Activated gamma-delta T cell treated with anti-CD3 and anti-CD28 coated beads, Interleukin-2, amount 50 U/mL, for 16 hours (primary cell): ENCODE results near the gene ARHGEF17.
"Not testable (repeated sequence)": the region's sequence is repeated elsewhere in the genome, so short reads cannot be mapped to it uniquely, and the experiment has no call there.

ENCODE experiments used
- DNase-seq: peaks from one replicate; pipeline ENCODE4 v3.0.0-alpha.2; 2020; ENCODE audit warnings: low read depth

Gene ARHGEF17, protein sequence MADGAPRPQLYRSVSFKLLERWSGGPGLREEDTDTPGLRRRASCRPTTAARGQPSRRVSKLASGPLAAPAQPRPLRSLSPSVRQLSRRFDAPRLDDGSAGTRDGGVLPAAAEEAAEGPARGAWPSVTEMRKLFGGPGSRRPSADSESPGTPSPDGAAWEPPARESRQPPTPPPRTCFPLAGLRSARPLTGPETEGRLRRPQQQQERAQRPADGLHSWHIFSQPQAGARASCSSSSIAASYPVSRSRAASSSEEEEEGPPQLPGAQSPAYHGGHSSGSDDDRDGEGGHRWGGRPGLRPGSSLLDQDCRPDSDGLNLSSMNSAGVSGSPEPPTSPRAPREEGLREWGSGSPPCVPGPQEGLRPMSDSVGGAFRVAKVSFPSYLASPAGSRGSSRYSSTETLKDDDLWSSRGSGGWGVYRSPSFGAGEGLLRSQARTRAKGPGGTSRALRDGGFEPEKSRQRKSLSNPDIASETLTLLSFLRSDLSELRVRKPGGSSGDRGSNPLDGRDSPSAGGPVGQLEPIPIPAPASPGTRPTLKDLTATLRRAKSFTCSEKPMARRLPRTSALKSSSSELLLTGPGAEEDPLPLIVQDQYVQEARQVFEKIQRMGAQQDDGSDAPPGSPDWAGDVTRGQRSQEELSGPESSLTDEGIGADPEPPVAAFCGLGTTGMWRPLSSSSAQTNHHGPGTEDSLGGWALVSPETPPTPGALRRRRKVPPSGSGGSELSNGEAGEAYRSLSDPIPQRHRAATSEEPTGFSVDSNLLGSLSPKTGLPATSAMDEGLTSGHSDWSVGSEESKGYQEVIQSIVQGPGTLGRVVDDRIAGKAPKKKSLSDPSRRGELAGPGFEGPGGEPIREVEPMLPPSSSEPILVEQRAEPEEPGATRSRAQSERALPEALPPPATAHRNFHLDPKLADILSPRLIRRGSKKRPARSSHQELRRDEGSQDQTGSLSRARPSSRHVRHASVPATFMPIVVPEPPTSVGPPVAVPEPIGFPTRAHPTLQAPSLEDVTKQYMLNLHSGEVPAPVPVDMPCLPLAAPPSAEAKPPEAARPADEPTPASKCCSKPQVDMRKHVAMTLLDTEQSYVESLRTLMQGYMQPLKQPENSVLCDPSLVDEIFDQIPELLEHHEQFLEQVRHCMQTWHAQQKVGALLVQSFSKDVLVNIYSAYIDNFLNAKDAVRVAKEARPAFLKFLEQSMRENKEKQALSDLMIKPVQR (N-terminal part only)

DNA sequence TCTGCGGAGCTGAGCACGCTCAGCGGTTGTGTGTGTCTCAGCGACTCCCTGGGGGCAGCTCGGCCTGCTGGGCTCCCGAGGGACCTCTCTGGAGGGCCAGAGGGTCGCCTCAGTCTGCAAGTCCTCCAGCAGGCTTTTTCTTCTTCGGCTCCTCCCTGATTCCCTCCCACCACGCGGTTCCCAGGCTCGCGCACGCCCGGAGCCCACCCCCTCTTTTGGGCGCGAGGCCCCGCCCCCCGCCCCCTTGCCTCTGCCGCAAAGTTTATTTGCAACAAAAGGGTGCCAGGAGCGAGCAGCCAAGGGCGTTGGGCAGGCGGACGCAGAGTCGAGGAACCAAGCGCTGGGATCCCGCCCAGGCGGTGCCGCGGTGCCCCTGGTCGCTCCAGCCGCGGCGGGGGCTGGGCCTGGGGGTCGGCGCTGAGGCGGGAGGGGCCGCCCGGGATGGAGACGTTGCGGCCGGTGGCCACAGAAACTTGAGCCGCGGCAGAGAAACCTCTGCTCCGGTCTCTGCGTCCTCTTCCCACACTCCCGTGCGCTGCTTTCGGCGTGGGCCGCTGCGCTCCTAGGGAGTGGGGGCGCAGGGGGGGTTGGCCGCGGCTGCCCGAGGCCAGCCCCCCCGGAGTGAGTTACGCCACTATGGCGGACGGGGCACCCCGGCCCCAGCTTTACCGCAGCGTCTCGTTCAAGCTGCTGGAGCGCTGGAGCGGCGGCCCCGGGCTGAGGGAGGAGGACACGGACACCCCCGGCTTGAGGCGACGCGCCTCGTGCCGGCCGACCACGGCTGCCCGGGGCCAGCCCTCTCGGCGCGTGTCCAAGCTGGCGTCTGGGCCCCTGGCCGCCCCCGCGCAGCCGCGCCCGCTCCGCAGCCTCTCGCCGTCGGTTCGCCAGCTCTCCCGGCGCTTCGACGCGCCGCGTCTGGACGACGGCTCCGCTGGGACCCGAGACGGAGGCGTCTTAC, at the start of gene ARHGEF17:
ARHGEF17 (plus strand) TSS at position 274 of the 958 bp plus-strand sequence; CDS start at position 637, 363 bp downstream.
- no peak for DNase-seq

GRCh38 chr11:73259406-73260126, 48.5 kb upstream of the ARHGEF17 start:
- DNase-seq, result no peak

DNA sequence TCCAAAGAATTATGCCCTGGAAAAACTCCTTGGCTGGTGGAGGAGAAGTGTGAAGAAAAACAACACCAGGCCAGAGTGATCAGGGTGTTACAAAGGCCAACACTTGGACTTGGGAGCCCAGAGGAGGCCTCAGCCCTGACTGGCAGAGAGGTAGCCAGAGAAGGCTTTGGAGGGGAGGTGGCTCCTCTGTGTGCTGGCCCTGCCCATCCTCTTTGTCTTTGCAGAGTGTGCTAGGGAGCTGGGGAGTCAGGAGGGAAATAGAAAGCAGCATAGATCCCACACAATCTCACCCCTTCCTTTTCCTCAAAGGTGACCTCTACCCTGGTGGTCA, 48.0 kb upstream of the ARHGEF17 start:
- DNase-seq, result no peak

DNA sequence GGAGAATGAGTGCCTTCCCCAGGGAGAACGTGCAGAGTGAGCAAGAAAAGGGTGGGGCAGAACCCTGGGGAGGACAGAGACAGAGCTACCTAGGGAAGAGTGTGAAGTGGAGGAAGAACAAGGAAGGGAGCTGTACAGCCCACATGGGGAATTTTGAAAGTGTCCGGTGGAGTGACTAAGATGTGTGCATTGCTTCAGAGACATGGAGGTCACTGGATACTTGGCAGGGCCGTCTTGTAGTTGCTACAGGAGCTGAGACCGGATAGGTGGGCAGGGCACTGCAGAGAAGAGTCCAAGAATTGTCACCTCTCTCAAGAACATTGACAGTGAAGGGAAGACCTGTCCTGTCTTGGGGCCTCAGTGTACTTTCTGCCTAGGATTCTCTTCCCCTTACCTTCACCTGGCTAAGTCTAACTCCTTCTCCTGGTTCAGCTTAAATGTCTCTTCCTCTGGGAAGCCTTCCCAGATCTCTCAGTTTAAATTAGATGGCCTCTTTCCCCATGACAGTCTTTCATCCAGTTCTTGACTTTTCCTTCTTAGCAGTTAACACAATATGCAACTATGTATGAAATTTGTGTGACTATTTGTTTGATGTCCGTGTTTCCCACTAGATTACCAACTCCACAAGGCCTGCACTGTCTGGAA, 45.1 kb upstream of the ARHGEF17 start:
- DNase-seq, result no peak

- no peak for DNase-seq
Observed at GRCh38 chr11:73263640-73264039, 44.4 kb upstream of the ARHGEF17 start.

GRCh38 chr11:73265278-73265810, 42.7 kb upstream of the ARHGEF17 start:
- DNase-seq, result no peak

DNA sequence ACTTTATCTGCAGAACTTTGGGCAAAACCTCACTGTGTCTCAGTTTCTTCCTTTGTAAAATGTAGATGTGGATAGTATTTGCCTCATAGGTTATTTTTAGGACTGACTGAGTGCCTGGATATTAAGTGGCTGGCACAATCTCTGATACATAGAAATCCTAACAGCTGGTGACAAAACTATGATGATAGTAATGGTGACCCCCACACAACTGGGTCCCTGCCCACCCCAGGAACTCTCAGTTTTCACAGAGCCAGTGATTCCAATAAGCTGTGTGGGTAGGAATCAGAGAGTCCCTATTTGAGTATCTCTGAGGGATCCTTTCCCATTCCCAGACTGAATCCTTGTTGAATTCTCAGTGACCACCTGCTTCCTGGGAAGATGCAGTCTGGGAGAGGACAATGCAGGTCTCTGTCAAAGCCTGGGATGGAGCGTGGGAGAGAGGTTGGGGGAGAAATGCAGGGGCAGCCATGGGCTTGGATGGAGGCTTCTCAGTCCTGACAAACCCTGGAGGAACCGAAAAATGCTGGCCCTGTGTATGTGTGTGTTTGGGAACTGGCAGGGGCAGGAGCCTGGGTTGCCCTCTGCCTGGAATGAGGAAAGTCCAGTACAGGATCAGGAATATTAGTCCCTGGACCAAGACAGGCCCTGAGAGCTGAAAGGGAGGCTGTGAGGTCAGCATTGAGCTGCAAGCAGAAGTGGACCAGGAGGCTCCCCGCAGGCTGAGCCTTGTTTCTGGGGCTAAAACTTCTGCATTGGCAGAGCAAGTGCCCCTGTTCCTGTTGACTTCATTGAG, 42.0 kb upstream of the ARHGEF17 start:
- no peak for DNase-seq

- no peak for DNase-seq
Observed at GRCh38 chr11:73266646-73267020, 41.4 kb upstream of the ARHGEF17 start.

DNA sequence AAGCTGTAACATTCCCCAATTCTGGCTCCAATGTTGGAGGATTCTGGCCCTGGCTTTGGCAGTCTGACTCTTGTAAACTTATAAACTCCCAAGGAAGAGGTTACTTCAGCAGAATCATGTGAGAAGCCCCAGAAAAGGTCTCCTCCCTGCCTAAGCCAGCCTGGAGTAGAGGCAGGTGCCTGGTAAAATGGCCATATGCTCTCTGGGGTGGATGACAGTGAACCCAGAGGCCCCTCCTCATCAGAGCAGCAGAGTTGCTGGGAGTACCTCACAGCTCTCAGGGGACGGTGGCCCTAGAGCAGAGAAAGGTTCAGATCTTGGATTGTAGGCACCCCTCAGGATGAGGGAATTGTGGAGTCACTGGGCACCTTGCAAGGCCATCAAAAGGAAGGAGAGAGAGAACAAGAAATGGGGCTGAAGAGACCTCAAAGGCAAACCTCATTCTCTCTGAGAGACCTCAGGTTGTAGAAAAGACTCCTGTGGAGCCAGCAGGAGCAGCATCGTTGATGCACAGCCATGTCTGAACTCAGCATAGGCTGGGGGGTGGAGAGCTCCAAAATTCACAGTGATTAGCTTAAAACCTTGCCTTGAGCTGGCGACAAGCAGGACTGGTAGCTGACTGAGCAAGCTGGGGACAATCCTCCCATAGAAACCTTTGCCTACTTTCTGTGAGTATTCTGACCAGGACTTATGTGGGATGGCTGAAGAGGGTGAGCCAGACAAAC, 40.8 kb upstream of the ARHGEF17 start:
- DNase-seq, result no peak

- no peak for DNase-seq
Observed at GRCh38 chr11:73267906-73268540, 40.1 kb upstream of the ARHGEF17 start.

DNA sequence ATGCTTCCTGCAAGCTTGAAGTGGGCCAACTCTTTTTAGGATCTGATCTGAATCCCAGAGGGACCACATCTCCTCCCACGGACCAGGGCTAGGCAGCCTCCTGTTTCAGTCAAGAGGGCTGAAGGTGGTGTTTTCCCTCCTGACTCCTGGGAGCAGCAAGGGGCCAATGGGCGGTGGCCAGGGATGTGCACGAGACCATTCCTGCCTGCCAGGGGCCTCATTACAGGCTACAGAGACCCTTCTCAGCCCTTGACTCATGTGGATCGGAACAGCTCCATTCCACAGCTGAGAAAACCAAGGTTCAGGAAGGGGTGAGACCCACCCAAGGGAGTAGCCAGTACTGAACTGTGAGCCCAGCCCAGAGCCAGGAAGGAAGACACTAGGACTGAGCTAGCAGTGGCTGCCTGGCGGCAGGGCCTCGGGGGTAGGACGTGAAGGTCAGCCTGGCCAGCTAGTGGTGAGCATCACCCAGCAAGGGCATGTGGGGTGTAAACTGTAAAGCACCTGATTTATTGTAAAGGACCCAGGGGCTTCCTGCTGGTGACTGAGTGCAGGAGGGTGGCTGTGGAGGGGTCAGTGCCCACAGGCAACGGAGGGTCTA, 39.3 kb upstream of the ARHGEF17 start:
- no peak for DNase-seq

DNA sequence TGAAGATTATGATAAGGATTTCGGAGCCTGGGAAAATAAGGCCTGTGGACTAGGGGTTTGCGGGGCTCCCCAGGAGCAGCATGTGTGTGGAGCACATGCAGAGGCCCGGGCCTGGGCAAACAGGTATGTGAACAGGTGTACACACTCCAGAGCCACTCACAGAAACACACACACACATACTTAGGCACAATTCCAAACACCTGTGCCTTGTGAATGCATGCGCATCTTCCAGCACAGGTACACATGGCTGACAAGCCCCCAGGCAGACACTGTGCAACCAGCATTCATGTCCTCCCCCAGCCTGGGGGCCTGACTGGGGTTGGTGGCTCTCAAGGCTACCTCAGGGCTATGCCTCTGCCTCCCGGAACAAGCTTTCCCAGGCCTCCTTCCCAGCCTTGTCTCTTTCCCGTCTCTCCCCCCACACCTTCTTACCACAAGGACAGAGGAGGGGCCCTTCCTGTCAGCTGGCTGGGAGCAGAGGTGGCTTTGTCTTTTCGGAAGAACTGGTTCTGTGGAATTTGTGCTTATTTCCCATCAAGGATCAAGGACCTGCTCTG, 38.5 kb upstream of the ARHGEF17 start:
- no peak for DNase-seq

GRCh38 chr11:73270016-73270854, 37.8 kb upstream of the ARHGEF17 start:
- no peak for DNase-seq

DNA sequence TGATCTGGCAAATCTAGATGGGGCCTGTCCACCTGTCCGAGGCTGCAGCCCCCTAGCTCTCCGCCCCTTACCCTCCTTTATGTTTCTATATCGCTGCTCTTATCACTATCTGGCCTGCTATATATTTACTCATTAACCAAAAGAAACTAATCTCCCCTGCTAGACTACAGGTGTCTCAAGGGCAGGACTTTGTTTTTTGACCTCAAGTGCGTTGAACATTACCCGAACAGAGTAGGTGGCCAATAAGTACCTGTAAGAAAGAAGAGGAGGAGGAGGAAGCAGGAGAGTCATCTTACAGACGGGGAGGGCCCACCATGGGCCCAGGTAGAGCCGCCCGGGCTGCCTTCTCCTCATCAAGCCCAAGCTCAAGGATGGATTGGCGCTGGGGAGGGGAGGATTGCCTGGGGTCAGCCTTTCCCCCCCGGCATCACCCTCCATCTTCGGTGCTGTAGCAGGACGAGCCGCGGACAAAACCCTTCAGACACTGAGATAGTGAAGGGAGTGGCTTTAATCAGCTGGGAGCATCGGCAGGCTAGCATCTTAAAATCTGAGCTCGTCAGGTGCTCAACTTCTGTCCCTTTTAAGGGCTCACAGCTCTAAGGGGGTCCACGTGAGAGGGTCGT, 37.1 kb upstream of the ARHGEF17 start:
- no peak for DNase-seq

- not testable (repeated sequence) for DNase-seq
Observed at GRCh38 chr11:73271478-73271865, 36.6 kb upstream of the ARHGEF17 start.
